Epithelial cell of proximal tubule (primary cell): Measurements from ENCODE around the gene VRK1. TPM values are rescaled to one million over a fixed set of nuclear protein-coding genes. Genes with fewer than 3 reads are reported as not detected.

Experiments used
- DNase-seq: peaks from one replicate; pipeline ENCODE4 v3.0.0-alpha.2; 2011; ENCODE audit warnings: low read depth
- H3K4me3 ChIP-seq: 2 replicates; pipeline ENCODE4 v1.5.1; 2011; ENCODE audit warnings: low read depth, mild to moderate bottlenecking, low read length
- total RNA-seq: library from RNA; depleted of rRNA; stranded (reverse); fragments of >200 nt; gene quantifications from 2 replicates; pipeline ENCODE4 v1.2.3, GENCODE V29; 2015
- TF ChIP-seq, protein P1 (sequence below): conservative IDR thresholded peaks from 2 replicates; pipeline ENCODE4 v1.5.1; 2012; ENCODE audit warnings: low read depth, mild to moderate bottlenecking, low read length

VRK1 gene
- total RNA-seq, 1 donor from 2014 or later: 47.3 TPM

- no peak for DNase-seq
- H3K4me3 ChIP-seq: no peak overlapping the region
- TF ChIP-seq, protein P1, sequence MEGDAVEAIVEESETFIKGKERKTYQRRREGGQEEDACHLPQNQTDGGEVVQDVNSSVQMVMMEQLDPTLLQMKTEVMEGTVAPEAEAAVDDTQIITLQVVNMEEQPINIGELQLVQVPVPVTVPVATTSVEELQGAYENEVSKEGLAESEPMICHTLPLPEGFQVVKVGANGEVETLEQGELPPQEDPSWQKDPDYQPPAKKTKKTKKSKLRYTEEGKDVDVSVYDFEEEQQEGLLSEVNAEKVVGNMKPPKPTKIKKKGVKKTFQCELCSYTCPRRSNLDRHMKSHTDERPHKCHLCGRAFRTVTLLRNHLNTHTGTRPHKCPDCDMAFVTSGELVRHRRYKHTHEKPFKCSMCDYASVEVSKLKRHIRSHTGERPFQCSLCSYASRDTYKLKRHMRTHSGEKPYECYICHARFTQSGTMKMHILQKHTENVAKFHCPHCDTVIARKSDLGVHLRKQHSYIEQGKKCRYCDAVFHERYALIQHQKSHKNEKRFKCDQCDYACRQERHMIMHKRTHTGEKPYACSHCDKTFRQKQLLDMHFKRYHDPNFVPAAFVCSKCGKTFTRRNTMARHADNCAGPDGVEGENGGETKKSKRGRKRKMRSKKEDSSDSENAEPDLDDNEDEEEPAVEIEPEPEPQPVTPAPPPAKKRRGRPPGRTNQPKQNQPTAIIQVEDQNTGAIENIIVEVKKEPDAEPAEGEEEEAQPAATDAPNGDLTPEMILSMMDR: no peak
Observed at GRCh38 chr14:96838449-96838848, 41.3 kb downstream of the VRK1 start.

- no peak for DNase-seq
- no peak overlapping the region for H3K4me3 ChIP-seq
- TF ChIP-seq, protein P1: no peak
Observed at GRCh38 chr14:96839251-96839650, 42.1 kb downstream of the VRK1 start.

GRCh38 chr14:96843137-96843536 lies 46.0 kb downstream of the VRK1 start:
- DNase-seq: no peak
- TF ChIP-seq, protein P1: no peak
- no peak overlapping the region for H3K4me3 ChIP-seq

GRCh38 chr14:96844857-96845570 lies 47.8 kb downstream of the VRK1 start:
- no peak for DNase-seq
- H3K4me3 ChIP-seq: no peak overlapping the region
- TF ChIP-seq, protein P1: no peak

GRCh38 chr14:96847451-96847850 lies 50.3 kb downstream of the VRK1 start:
- H3K4me3 ChIP-seq: no peak overlapping the region
- TF ChIP-seq, protein P1: no peak
- no peak for DNase-seq

- no peak for DNase-seq
- TF ChIP-seq, protein P1: no peak
- no peak overlapping the region for H3K4me3 ChIP-seq
Observed at GRCh38 chr14:96848011-96848410, 50.8 kb downstream of the VRK1 start.

DNA sequence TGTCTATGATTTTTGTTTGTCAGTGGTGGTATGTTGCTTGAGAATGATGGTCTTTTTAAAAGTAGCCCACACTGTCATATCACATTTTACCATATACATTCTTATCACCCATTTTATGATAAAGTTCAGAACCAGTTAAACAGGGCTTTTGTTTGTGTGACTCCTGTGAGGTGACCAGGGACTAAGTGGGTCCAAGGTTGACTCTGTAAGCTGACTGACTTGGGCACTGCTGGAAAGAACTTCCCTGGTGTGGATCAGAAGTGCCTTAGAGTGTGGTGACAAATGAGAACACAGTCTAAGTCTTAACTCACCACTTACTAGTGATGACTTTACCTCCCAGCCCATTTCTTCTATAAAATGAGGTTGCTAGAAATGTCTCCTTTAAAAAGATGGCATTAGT lies 52.6 kb downstream of the VRK1 start:
- no peak overlapping the region for H3K4me3 ChIP-seq
- TF ChIP-seq, protein P1: no peak
- DNase-seq: no peak
